Stimulated activated CD8-positive, alpha-beta memory T cell treated with anti-CD3 and anti-CD28 coated beads, Interleukin-12 subunit alpha, Interleukin-12 subunit beta, amount 100 ng/mL, for 1 hour (primary cell): ENCODE results near the gene CXCL8.

Experiments used
- DNase-seq: peaks from one replicate; pipeline ENCODE4 v3.0.0-alpha.2; 2020; ENCODE audit warnings: low read depth

Gene CXCL8

GRCh38 chr4:73718375-73719373 is 21.7 kb upstream of the CXCL8 start:
- DNase-seq = no peak

- no peak for DNase-seq
Measured at GRCh38 chr4:73721435-73721834, 18.9 kb upstream of the CXCL8 start.

GRCh38 chr4:73721909-73722308 is 18.5 kb upstream of the CXCL8 start:
- DNase-seq = no peak

- no peak for DNase-seq
Measured at GRCh38 chr4:73723023-73723422, 17.3 kb upstream of the CXCL8 start.

- DNase-seq = no peak
Measured at GRCh38 chr4:73723928-73724327, 16.4 kb upstream of the CXCL8 start.

- DNase-seq = no peak
Measured at GRCh38 chr4:73725510-73725909, 14.9 kb upstream of the CXCL8 start.

- DNase-seq = no peak
Measured at GRCh38 chr4:73725985-73726384, 14.4 kb upstream of the CXCL8 start.

GRCh38 chr4:73727685-73728084 is 12.7 kb upstream of the CXCL8 start:
- no peak for DNase-seq

GRCh38 chr4:73728091-73728741 is 12.2 kb upstream of the CXCL8 start:
- no peak for DNase-seq

GRCh38 chr4:73729534-73730165 is 10.7 kb upstream of the CXCL8 start:
- no peak for DNase-seq

GRCh38 chr4:73730292-73730691 is 10.1 kb upstream of the CXCL8 start:
- no peak for DNase-seq

GRCh38 chr4:73730867-73731266 is 9.5 kb upstream of the CXCL8 start:
- no peak for DNase-seq

GRCh38 chr4:73731968-73732610 is 8.3 kb upstream of the CXCL8 start:
- DNase-seq = no peak

- DNase-seq = no peak
Measured at GRCh38 chr4:73732759-73733431, 7.5 kb upstream of the CXCL8 start.

- DNase-seq = no peak
Measured at GRCh38 chr4:73734530-73735001, 5.8 kb upstream of the CXCL8 start.

GRCh38 chr4:73735231-73735630 is 5.1 kb upstream of the CXCL8 start:
- DNase-seq = no peak

- no peak for DNase-seq
Measured at GRCh38 chr4:73741031-73741749, 821 bp downstream of the CXCL8 start.

- no peak for DNase-seq
Measured at GRCh38 chr4:73741750-73742489, 1.6 kb downstream of the CXCL8 start.

- DNase-seq = no peak
Measured at GRCh38 chr4:73742490-73743160, 2.3 kb downstream of the CXCL8 start.

GRCh38 chr4:73743281-73743680 is 2.9 kb downstream of the CXCL8 start:
- DNase-seq = no peak
